ENCODE results near the gene TTLL9.

Gene TTLL9

GRCh38 chr20:31875671-31876070 lies 5.2 kb downstream of the TTLL9 start:
- Histone ChIP-seq H4K12ac (ENCODE audit: low read depth, low read length) (no peak overlapping the region), H3K14ac (ENCODE audit: low read length) (no peak overlapping the region), H3K18ac (ENCODE audit: low read length) (no peak overlapping the region), H3K36me3 (ENCODE audit: control insufficient read depth in 1 of 2, insufficient read depth in 2 of 2, low read length in 2 of 2) (no peaks in the 10 kb centered on the region), H3K79me1 (ENCODE audit: low read length) (peaks cover 6% of the 10 kb centered on the region), H3K27me3 (ENCODE audit: insufficient read depth, low read length) (peaks cover 15% of the 10 kb centered on the region), H3K23ac (ENCODE audit: low read length) (no peak overlapping the region), H3K4me2 (ENCODE audit: low read length) (no peak overlapping the region), H2AK5ac (ENCODE audit: low read length) (no peak overlapping the region), H3K79me2 (ENCODE audit: control insufficient read depth, insufficient read depth, low read length, poor library complexity) (no peaks in the 10 kb centered on the region), H2BK12ac (ENCODE audit: low read length) (no peak overlapping the region), H3K9ac (ENCODE audit: low read length) (no peak overlapping the region), H4K8ac (ENCODE audit: low read depth, low read length) (no peak overlapping the region), H3K9me3 (ENCODE audit: insufficient read depth, low read depth, low read length) (no peaks in the 10 kb centered on the region), H3K4ac (ENCODE audit: low read depth, low read length) (no peak overlapping the region), H3K4me3 (ENCODE audit: low read depth, low read length) (no peak overlapping the region), H3K27ac (ENCODE audit: low read depth, low read length) (no peak overlapping the region), H4K91ac (ENCODE audit: low read depth, low read length) (no peak overlapping the region), H2AFZ (ENCODE audit: insufficient read depth, low read length, poor library complexity) (no peak overlapping the region), H2BK120ac (ENCODE audit: insufficient read depth, low read length, poor library complexity) (no peak overlapping the region), H3K4me1 (ENCODE audit: control insufficient read depth in 1 of 2, insufficient read depth in 2 of 2, low read length in 2 of 2) (peaks cover 0 to 4% of the 10 kb centered on the region in 2 experiments), H2BK5ac (ENCODE audit: low read depth, low read length, poor library complexity) (no peak overlapping the region)
- no CpG with 5 or more reads among the region's 2 CpGs for WGBS (ENCODE audit: extremely low coverage, insufficient coverage, insufficient read length)
- no peak for DNase-seq

- no peak overlapping the region for H3K23ac ChIP-seq (ENCODE audit: low read length)
- H3K36me3 ChIP-seq (ENCODE audit: control insufficient read depth in 1 of 2, insufficient read depth in 2 of 2, low read length in 2 of 2), result no peaks in the 10 kb centered on the region
- H2AFZ ChIP-seq (ENCODE audit: insufficient read depth, low read length, poor library complexity), result no peak overlapping the region
- no peak overlapping the region for H3K4me2 ChIP-seq (ENCODE audit: low read length)
- H3K9ac ChIP-seq (ENCODE audit: low read length), result no peak overlapping the region
- peaks cover 0 to 4% of the 10 kb centered on the region in 2 experiments for H3K4me1 ChIP-seq (ENCODE audit: control insufficient read depth in 1 of 2, insufficient read depth in 2 of 2, low read length in 2 of 2)
- H3K9me3 ChIP-seq (ENCODE audit: insufficient read depth, low read depth, low read length), result no peaks in the 10 kb centered on the region
- H2BK120ac ChIP-seq (ENCODE audit: insufficient read depth, low read length, poor library complexity), result no peak overlapping the region
- H3K79me2 ChIP-seq (ENCODE audit: control insufficient read depth, insufficient read depth, low read length, poor library complexity), result no peaks in the 10 kb centered on the region
- H4K12ac ChIP-seq (ENCODE audit: low read depth, low read length), result no peak overlapping the region
- H2BK12ac ChIP-seq (ENCODE audit: low read length), result no peak overlapping the region
- no peak overlapping the region for H3K4me3 ChIP-seq (ENCODE audit: low read depth, low read length)
- H3K4ac ChIP-seq (ENCODE audit: low read depth, low read length), result no peak overlapping the region
- peaks cover 6% of the 10 kb centered on the region for H3K79me1 ChIP-seq (ENCODE audit: low read length)
- no peak overlapping the region for H4K91ac ChIP-seq (ENCODE audit: low read depth, low read length)
- H2BK5ac ChIP-seq (ENCODE audit: low read depth, low read length, poor library complexity), result no peak overlapping the region
- H3K27ac ChIP-seq (ENCODE audit: low read depth, low read length), result no peak overlapping the region
- H4K8ac ChIP-seq (ENCODE audit: low read depth, low read length), result no peak overlapping the region
- DNase-seq, result no peak
- peaks cover under 1% of the 10 kb centered on the region for H3K27me3 ChIP-seq (ENCODE audit: insufficient read depth, low read length)
- no peak overlapping the region for H2AK5ac ChIP-seq (ENCODE audit: low read length)
- H3K18ac ChIP-seq (ENCODE audit: low read length), result no peak overlapping the region
- H3K14ac ChIP-seq (ENCODE audit: low read length), result no peak overlapping the region
Observed at GRCh38 chr20:31877684-31878083, 7.2 kb downstream of the TTLL9 start.

DNA sequence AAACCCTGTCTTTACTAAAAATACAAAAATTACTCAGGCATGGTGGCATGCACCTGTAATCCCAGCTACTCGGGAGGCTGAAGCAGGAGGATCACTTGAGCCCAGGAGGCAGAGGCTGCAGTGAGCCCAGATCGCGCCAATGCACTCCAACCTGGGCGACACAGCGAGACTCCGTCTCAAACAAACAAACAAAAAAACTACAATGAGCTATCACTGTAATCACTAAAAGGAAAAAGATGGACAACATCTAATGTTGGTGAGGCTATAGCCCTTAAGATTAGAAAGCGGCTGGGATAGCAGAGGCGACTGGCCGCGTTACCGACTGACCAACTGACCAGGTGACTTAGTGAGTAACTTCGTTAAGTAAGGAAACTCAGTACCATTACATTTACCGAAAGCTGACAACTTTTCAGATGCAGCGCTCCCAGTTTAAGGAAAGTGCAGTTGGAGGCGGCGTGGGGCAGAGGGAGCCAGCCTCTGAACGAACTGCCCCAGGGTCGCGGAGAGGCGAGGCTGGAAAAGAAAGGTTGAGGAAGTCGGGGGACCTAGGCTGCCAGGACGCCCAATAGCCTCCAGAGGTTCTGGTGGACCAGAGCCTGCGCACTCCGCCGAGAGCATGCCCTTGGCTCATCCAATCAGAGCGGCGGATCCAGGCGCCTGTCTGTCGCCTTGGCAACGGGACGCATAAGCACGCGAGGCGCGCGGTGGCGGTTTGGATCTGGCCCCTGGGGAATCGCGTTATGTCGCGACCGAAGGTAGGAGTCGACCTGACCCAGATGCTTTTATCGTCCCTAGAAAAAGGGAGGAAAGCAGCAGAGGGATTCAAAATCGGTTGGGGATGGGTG lies 8.9 kb downstream of the TTLL9 start:
- peak overlapping the region; percentile 43 for H4K12ac ChIP-seq (ENCODE audit: low read depth, low read length)
- H2BK120ac ChIP-seq (ENCODE audit: insufficient read depth, low read length, poor library complexity), result no peak overlapping the region
- no peaks in the 10 kb centered on the region for H3K79me2 ChIP-seq (ENCODE audit: control insufficient read depth, insufficient read depth, low read length, poor library complexity)
- H2BK5ac ChIP-seq (ENCODE audit: low read depth, low read length, poor library complexity), result peak overlapping the region; percentile 34
- H3K18ac ChIP-seq (ENCODE audit: low read length), result peak overlapping the region; percentile 51
- H2BK12ac ChIP-seq (ENCODE audit: low read length), result no peak overlapping the region
- peak overlapping the region; percentile 71 for H3K4me3 ChIP-seq (ENCODE audit: low read depth, low read length)
- peak; percentile 94 to 95 for DNase-seq
- no peaks in the 10 kb centered on the region for H3K9me3 ChIP-seq (ENCODE audit: insufficient read depth, low read depth, low read length)
- H2AK5ac ChIP-seq (ENCODE audit: low read length), result no peak overlapping the region
- H3K4ac ChIP-seq (ENCODE audit: low read depth, low read length), result no peak overlapping the region
- H3K23ac ChIP-seq (ENCODE audit: low read length), result no peak overlapping the region
- peak overlapping the region; percentile 62 for H4K8ac ChIP-seq (ENCODE audit: low read depth, low read length)
- peak overlapping the region; percentile 90 for H2AFZ ChIP-seq (ENCODE audit: insufficient read depth, low read length, poor library complexity)
- H3K79me1 ChIP-seq (ENCODE audit: low read length), result peaks cover 6% of the 10 kb centered on the region
- peak overlapping the region; percentile 93 for H3K4me2 ChIP-seq (ENCODE audit: low read length)
- H3K9ac ChIP-seq (ENCODE audit: low read length), result peak overlapping the region; percentile 70
- WGBS (ENCODE audit: extremely low coverage, insufficient coverage, insufficient read length), result no CpG with 5 or more reads among the region's 45 CpGs
- no peaks in the 10 kb centered on the region for H3K36me3 ChIP-seq (ENCODE audit: control insufficient read depth in 1 of 2, insufficient read depth in 2 of 2, low read length in 2 of 2)
- no peak overlapping the region for H4K91ac ChIP-seq (ENCODE audit: low read depth, low read length)
- no peak overlapping the region for H3K27ac ChIP-seq (ENCODE audit: low read depth, low read length)
- H3K27me3 ChIP-seq (ENCODE audit: insufficient read depth, low read length), result no peaks in the 10 kb centered on the region
- H3K4me1 ChIP-seq (ENCODE audit: control insufficient read depth in 1 of 2, insufficient read depth in 2 of 2, low read length in 2 of 2), result peaks cover 0 to 4% of the 10 kb centered on the region in 2 experiments
- H3K14ac ChIP-seq (ENCODE audit: low read length), result peak overlapping the region; percentile 24

GRCh38 chr20:31881945-31882344 lies 11.5 kb downstream of the TTLL9 start:
- H3K14ac ChIP-seq (ENCODE audit: low read length), result no peak overlapping the region
- H3K79me1 ChIP-seq (ENCODE audit: low read length), result peaks cover 6% of the 10 kb centered on the region
- no peaks in the 10 kb centered on the region for H3K9me3 ChIP-seq (ENCODE audit: insufficient read depth, low read depth, low read length)
- H3K36me3 ChIP-seq (ENCODE audit: control insufficient read depth in 1 of 2, insufficient read depth in 2 of 2, low read length in 2 of 2), result no peaks in the 10 kb centered on the region
- H3K4ac ChIP-seq (ENCODE audit: low read depth, low read length), result no peak overlapping the region
- DNase-seq, result no peak
- H4K8ac ChIP-seq (ENCODE audit: low read depth, low read length), result no peak overlapping the region
- no peak overlapping the region for H2BK120ac ChIP-seq (ENCODE audit: insufficient read depth, low read length, poor library complexity)
- H3K23ac ChIP-seq (ENCODE audit: low read length), result no peak overlapping the region
- H3K4me1 ChIP-seq (ENCODE audit: control insufficient read depth in 1 of 2, insufficient read depth in 2 of 2, low read length in 2 of 2), result peaks cover 0 to 4% of the 10 kb centered on the region in 2 experiments
- no peaks in the 10 kb centered on the region for H3K27me3 ChIP-seq (ENCODE audit: insufficient read depth, low read length)
- WGBS (ENCODE audit: extremely low coverage, insufficient coverage, insufficient read length), result no CpG with 5 or more reads among the region's 5 CpGs
- H2AK5ac ChIP-seq (ENCODE audit: low read length), result no peak overlapping the region
- H3K4me3 ChIP-seq (ENCODE audit: low read depth, low read length), result no peak overlapping the region
- H3K9ac ChIP-seq (ENCODE audit: low read length), result no peak overlapping the region
- H3K18ac ChIP-seq (ENCODE audit: low read length), result no peak overlapping the region
- H4K91ac ChIP-seq (ENCODE audit: low read depth, low read length), result no peak overlapping the region
- no peak overlapping the region for H2BK12ac ChIP-seq (ENCODE audit: low read length)
- H3K79me2 ChIP-seq (ENCODE audit: control insufficient read depth, insufficient read depth, low read length, poor library complexity), result no peaks in the 10 kb centered on the region
- H3K4me2 ChIP-seq (ENCODE audit: low read length), result no peak overlapping the region
- no peak overlapping the region for H4K12ac ChIP-seq (ENCODE audit: low read depth, low read length)
- H2BK5ac ChIP-seq (ENCODE audit: low read depth, low read length, poor library complexity), result no peak overlapping the region
- no peak overlapping the region for H3K27ac ChIP-seq (ENCODE audit: low read depth, low read length)
- no peak overlapping the region for H2AFZ ChIP-seq (ENCODE audit: insufficient read depth, low read length, poor library complexity)
